Measurements from ENCODE around the gene GID8. TPM values are rescaled to one million over a fixed set of nuclear protein-coding genes. Genes with fewer than 3 reads are reported as not detected.

Gene GID8
- total and polyA plus RNA-seq, 4 donors: 10.2 to 23.6 (median 14.6) TPM

- no peak for TF ChIP-seq ATF3 (IDR thresholded peaks at IDR 0.05)
- TF ChIP-seq REST (IDR thresholded peaks at IDR 0.05): no peak
These were observed 48.4 kb downstream of the GID8 start (continued) for GRCh38 chr20:62986257-62986800.

GRCh38 chr20:62987114-62987513 lies 49.2 kb downstream of the GID8 start:
- no peak for DNase-seq (ENCODE audit: low spot score)
- H3K36me3 ChIP-seq (ENCODE audit: control insufficient read depth in 4 of 4, insufficient read depth in 3 of 4, low read depth in 1 of 4, low read length in 3 of 4): no peaks in the 10 kb centered on the region
- 53% methylated on average over 10 of the region's 10 CpGs for WGBS
- H3K4me1 ChIP-seq (ENCODE audit: control insufficient read depth in 4 of 4, insufficient read depth in 4 of 4, low read length in 3 of 4): no peaks in the 10 kb centered on the region
- TF ChIP-seq HNF4A (conservative IDR thresholded peaks at IDR 0.05) (no peak), FOXA2 (IDR thresholded peaks at IDR 0.05) (no peak), JUND (IDR thresholded peaks at IDR 0.05) (no peak), RXRA (IDR thresholded peaks at IDR 0.05) (no peak), EGR1 (IDR thresholded peaks at IDR 0.05; ENCODE audit: low read depth in 2 of 2) (no peak), HNF4G (IDR thresholded peaks at IDR 0.05) (no peak), YY1 (IDR thresholded peaks at IDR 0.05) (no peak), RAD21 (IDR thresholded peaks at IDR 0.05) (no peak), NR2F2 (IDR thresholded peaks at IDR 0.05) (no peak), GABPA (IDR thresholded peaks at IDR 0.05 in 1 of 2, conservative IDR thresholded peaks at IDR 0.05 in 1 of 2) (no peak), SP1 (IDR thresholded peaks at IDR 0.05) (no peak), ZBTB33 (IDR thresholded peaks at IDR 0.05) (no peak), TAF1 (conservative IDR thresholded peaks at IDR 0.05) (no peak), MAX (IDR thresholded peaks at IDR 0.05) (no peak), ATF3 (IDR thresholded peaks at IDR 0.05) (no peak), REST (IDR thresholded peaks at IDR 0.05) (no peak), FOXA1 (IDR thresholded peaks at IDR 0.05) (no peak), CTCF (IDR thresholded peaks at IDR 0.05; ENCODE audit: low read depth, low read length, missing input control) (no peak)
- no peak overlapping the region for H3K27ac ChIP-seq (ENCODE audit: low read depth in 1 of 2, low read length in 2 of 2)
- no peak overlapping the region for H3K4me3 ChIP-seq (ENCODE audit: low read depth in 1 of 3, low read length in 3 of 3)
- no peaks in the 10 kb centered on the region for H3K9me3 ChIP-seq (ENCODE audit: control insufficient read depth in 4 of 4, low read length in 3 of 4)
- H3K27me3 ChIP-seq (ENCODE audit: control insufficient read depth in 4 of 4, insufficient read depth in 4 of 4, low read length in 3 of 4): peaks cover 0 to 3% (median 2%) of the 10 kb centered on the region in 4 donors
- no peak overlapping the region for H3K9ac ChIP-seq (ENCODE audit: low read depth in 1 of 2, low read length in 2 of 2)

Measured in liver (tissue), 9 donors.